GM23248 (cell line): ENCODE data around the gene PADI3. TPM values are rescaled to one million over a fixed set of nuclear protein-coding genes. Genes with fewer than 3 reads are reported as not detected.

Experiments
- DNase-seq: peaks from one replicate; pipeline ENCODE4 v3.0.0-alpha.2; 2015
- H2AFZ ChIP-seq: fragments of 200-600 bp; sonication (generic); 2 replicates; pipeline ENCODE4 v1.6.1; 2016; ENCODE audit warnings: antibody characterized with exemption
- H3F3A ChIP-seq: fragments of 200-600 bp; sonication (generic); 2 replicates; pipeline ENCODE4 v1.6.1; 2016; ENCODE audit warnings: mild to moderate bottlenecking, antibody characterized with exemption, mixed run types; ENCODE audit not compliant: insufficient read depth
- H3K27ac ChIP-seq: fragments of 200-600 bp; sonication (generic); 2 replicates; pipeline ENCODE4 v1.5.1; 2016; ENCODE audit warnings: mild to moderate bottlenecking
- H3K27me3 ChIP-seq: fragments of 200-600 bp; sonication (generic); replicated peaks from 2 replicates; pipeline ENCODE4 v1.6.1; 2016; ENCODE audit warnings: mild to moderate bottlenecking; ENCODE audit not compliant: insufficient read depth
- H3K36me3 ChIP-seq: fragments of 200-600 bp; sonication (generic); 2 replicates; pipeline ENCODE4 v1.6.1; 2016; ENCODE audit warnings: low read depth, mild to moderate bottlenecking
- H3K4me1 ChIP-seq: fragments of 200-600 bp; sonication (generic); 2 replicates; pipeline ENCODE4 v1.6.1; 2016; ENCODE audit warnings: mild to moderate bottlenecking; ENCODE audit not compliant: insufficient read depth
- H3K4me2 ChIP-seq: fragments of 200-600 bp; sonication (generic); one replicate; pipeline ENCODE4 v1.6.1; 2016; ENCODE audit warnings: mild to moderate bottlenecking; ENCODE audit not compliant: unreplicated experiment
- H3K4me3 ChIP-seq: fragments of 200-600 bp; sonication (generic); 2 replicates; pipeline ENCODE4 v1.5.1; 2016; ENCODE audit warnings: mild to moderate bottlenecking
- H3K79me2 ChIP-seq: fragments of 200-600 bp; sonication (generic); 2 replicates; pipeline ENCODE4 v1.6.1; 2016; ENCODE audit warnings: mild to moderate bottlenecking; ENCODE audit not compliant: insufficient read depth
- H3K9ac ChIP-seq: fragments of 200-600 bp; sonication (generic); 2 replicates; pipeline ENCODE4 v1.6.1; 2016; ENCODE audit warnings: mild to moderate bottlenecking
- H3K9me2 ChIP-seq: fragments of 200-600 bp; sonication (generic); 2 replicates; pipeline ENCODE4 v1.6.1; 2016; ENCODE audit warnings: mixed run types, mild to moderate bottlenecking, moderate library complexity; ENCODE audit not compliant: insufficient read depth
- H3K9me3 ChIP-seq: fragments of 200-600 bp; sonication (generic); one replicate; pipeline ENCODE4 v1.6.1; 2017; ENCODE audit warnings: low read depth
- H4K20me1 ChIP-seq: fragments of 200-600 bp; sonication (generic); 2 replicates; pipeline ENCODE4 v1.6.0; 2016; ENCODE audit not compliant: insufficient read depth
- EZH2 ChIP-seq: fragments of 200-600 bp; sonication (generic); IDR thresholded peaks from 2 replicates; pipeline ENCODE4 v1.6.1; 2018; ENCODE audit warnings: antibody characterized with exemption, mild to moderate bottlenecking; ENCODE audit not compliant: insufficient read depth, poor library complexity, severe bottlenecking
- EZH2phosphoT487 ChIP-seq: fragments of 200-600 bp; sonication (generic); IDR thresholded peaks from 2 replicates; pipeline ENCODE4 v1.6.1; 2018; ENCODE audit warnings: antibody characterized with exemption, moderate library complexity, mild to moderate bottlenecking, low read depth; ENCODE audit not compliant: insufficient read depth
- WGBS, 2 experiments: methylation state at CpG; one replicate each; pipeline ENCODE4 v1.1.6; 2015 to 2017; ENCODE audit warnings: low lambda C conversion rate in 2 of 2, low coverage in 1 of 2; ENCODE audit errors: missing lambda C conversion rate in 2 of 2; 5-methylcytosine and 5-hydroxymethylcytosine counted together
- in situ Hi-C: fragments of 300-500 bp; cut with MboI; formaldehyde crosslinking; loops from 2 replicates; pipeline ENCODE4 v1.15.0; 2020
- polyA plus RNA-seq: library from polyadenylated mRNA; unstranded; fragments of >200 nt; fragmentation: Nextera tagmentation; extraction: Ambion mirVana; gene quantifications from 2 replicates; pipeline ENCODE4 v1.2.1, GENCODE V29; 2016
- total RNA-seq: library from RNA; depleted of rRNA; stranded (reverse); fragments of >200 nt; shearing (Covaris generic); gene quantifications from 2 replicates; pipeline ENCODE4 v1.2.3, GENCODE V29; 2014

PADI3 gene
- total and polyA plus RNA-seq, 2 experiments from 2014 or later: not detected

GRCh38 chr1:17244821-17245740, 3.8 kb upstream of the PADI3 start:
- Histone ChIP-seq H3K9ac (no peak overlapping the region), H3K27ac (no peak overlapping the region), H3F3A (no peaks in the 10 kb centered on the region), H3K9me2 (no peaks in the 10 kb centered on the region), H2AFZ (no peak overlapping the region), H3K27me3 (no peaks in the 10 kb centered on the region), H3K4me2 (no peak overlapping the region), H3K9me3 (no peaks in the 10 kb centered on the region), H3K36me3 (no peaks in the 10 kb centered on the region), H4K20me1 (no peaks in the 10 kb centered on the region), H3K79me2 (no peaks in the 10 kb centered on the region), H3K4me1 (no peaks in the 10 kb centered on the region), H3K4me3 (no peak overlapping the region)
- no peak for TF ChIP-seq EZH2
- TF ChIP-seq EZH2phosphoT487: no peak
- WGBS, 2 experiments: 76% methylated on average over 14 of the region's 14 CpGs
- DNase-seq: no peak
- in situ Hi-C loops: no loop called here

- no peak for DNase-seq
- H2AFZ ChIP-seq: no peak overlapping the region
- TF ChIP-seq EZH2phosphoT487 (no peak), EZH2 (no peak)
- H3K4me3 ChIP-seq: no peak overlapping the region
- H3F3A ChIP-seq: no peaks in the 10 kb centered on the region
- no peaks in the 10 kb centered on the region for H3K27me3 ChIP-seq
- no peak overlapping the region for H3K27ac ChIP-seq
- H3K9me3 ChIP-seq: no peaks in the 10 kb centered on the region
- no peaks in the 10 kb centered on the region for H3K4me1 ChIP-seq
- H4K20me1 ChIP-seq: no peaks in the 10 kb centered on the region
- no peaks in the 10 kb centered on the region for H3K36me3 ChIP-seq
- no peak overlapping the region for H3K4me2 ChIP-seq
- in situ Hi-C loops: no loop called here
- H3K9me2 ChIP-seq: no peaks in the 10 kb centered on the region
- H3K9ac ChIP-seq: no peak overlapping the region
- no peaks in the 10 kb centered on the region for H3K79me2 ChIP-seq
- 76 to 79% methylated on average over 7 of the region's 7 CpGs for WGBS, 2 experiments
Observed at GRCh38 chr1:17245816-17246325, 3.0 kb upstream of the PADI3 start.

GRCh38 chr1:17246971-17247370, 1.9 kb upstream of the PADI3 start:
- Histone ChIP-seq H3K27ac (no peak overlapping the region), H4K20me1 (no peaks in the 10 kb centered on the region), H3K9me3 (no peaks in the 10 kb centered on the region), H3K36me3 (no peaks in the 10 kb centered on the region), H3K4me1 (no peaks in the 10 kb centered on the region), H3K9ac (no peak overlapping the region), H3K79me2 (no peaks in the 10 kb centered on the region), H3K4me2 (no peak overlapping the region), H3K4me3 (no peak overlapping the region), H3F3A (no peaks in the 10 kb centered on the region), H3K9me2 (no peaks in the 10 kb centered on the region), H3K27me3 (no peaks in the 10 kb centered on the region), H2AFZ (no peak overlapping the region)
- WGBS, 2 experiments: 89 to 92% methylated on average over 2 of the region's 2 CpGs
- in situ Hi-C loops: no loop called here
- peak; percentile 23 for DNase-seq
- TF ChIP-seq EZH2phosphoT487 (no peak), EZH2 (no peak)

GRCh38 chr1:17250601-17251000, 1.7 kb downstream of the PADI3 start:
- 46 to 63% methylated on average over 7 of the region's 7 CpGs for WGBS, 2 experiments
- H2AFZ ChIP-seq: no peak overlapping the region
- H3K27me3 ChIP-seq: no peaks in the 10 kb centered on the region; the same call in 1 of the 2 replicates

More at GRCh38 chr1:17250601-17251000, 1.7 kb downstream of the PADI3 start:
- no peak for TF ChIP-seq EZH2phosphoT487
- TF ChIP-seq EZH2: no peak
- Histone ChIP-seq H3K27ac (no peak overlapping the region), H4K20me1 (no peaks in the 10 kb centered on the region), H3K4me3 (no peak overlapping the region), H3K4me1 (no peaks in the 10 kb centered on the region), H3F3A (no peaks in the 10 kb centered on the region), H3K9ac (no peak overlapping the region), H3K79me2 (no peaks in the 10 kb centered on the region), H3K4me2 (no peak overlapping the region), H3K9me2 (no peaks in the 10 kb centered on the region), H3K9me3 (no peaks in the 10 kb centered on the region), H3K36me3 (no peaks in the 10 kb centered on the region)
- in situ Hi-C loops: no loop called here
- DNase-seq: no peak
